Immature natural killer cell (primary cell): ENCODE measurements around the gene XPR1. TPM values are rescaled to one million over a fixed set of nuclear protein-coding genes. Genes with fewer than 3 reads are reported as not detected.

Experiments
- DNase-seq, 3 donors: peaks; one replicate each; pipeline ENCODE4 v3.0.0; 2022; ENCODE audit warnings: mixed read lengths in 1 of 3
- H3K27ac Mint-ChIP-seq, 6 donors: one replicate each; pipeline ENCODE4 v1.8.0; 2020; ENCODE audit warnings: mixed read lengths in 6 of 6, mild to moderate bottlenecking in 5 of 6, inconsistent platforms in 4 of 6, moderate library complexity in 3 of 6
- H3K27me3 Mint-ChIP-seq, 3 donors: one replicate each; pipeline ENCODE4 v1.8.0; 2020 to 2021; ENCODE audit warnings: low read depth in 3 of 3, mild to moderate bottlenecking in 3 of 3, mixed read lengths in 3 of 3, moderate library complexity in 3 of 3, inconsistent platforms in 1 of 3
- H3K36me3 Mint-ChIP-seq, 3 donors: one replicate each; pipeline ENCODE4 v1.8.0; 2020; ENCODE audit warnings: mixed read lengths in 3 of 3, inconsistent platforms in 2 of 3, mild to moderate bottlenecking in 2 of 3
- H3K4me1 Mint-ChIP-seq, 2 donors: one replicate each; pipeline ENCODE4 v1.8.0; 2020; ENCODE audit warnings: inconsistent platforms in 2 of 2, mild to moderate bottlenecking in 2 of 2, mixed read lengths in 2 of 2, moderate library complexity in 1 of 2
- H3K4me3 Mint-ChIP-seq, 5 donors: one replicate each; pipeline ENCODE4 v1.8.0; 2020; ENCODE audit warnings: mild to moderate bottlenecking in 5 of 5, mixed read lengths in 5 of 5, inconsistent platforms in 3 of 5, moderate library complexity in 3 of 5
- H3K9me3 Mint-ChIP-seq, 6 donors: one replicate each; pipeline ENCODE4 v1.8.0; 2020; ENCODE audit warnings: mild to moderate bottlenecking in 6 of 6, mixed read lengths in 6 of 6, inconsistent platforms in 4 of 6, moderate library complexity in 3 of 6
- polyA plus RNA-seq, 3 donors: library from polyadenylated mRNA; unstranded; fragments of 300-500 nt; fragmentation: Illumina TruSeq; gene quantifications; one replicate each; pipeline ENCODE4 v1.2.3, GENCODE V29; 2021

The XPR1 gene
- polyA plus RNA-seq, 3 donors from 2014 or later = 4.3 to 7.1 (median 6.8) TPM

DNA sequence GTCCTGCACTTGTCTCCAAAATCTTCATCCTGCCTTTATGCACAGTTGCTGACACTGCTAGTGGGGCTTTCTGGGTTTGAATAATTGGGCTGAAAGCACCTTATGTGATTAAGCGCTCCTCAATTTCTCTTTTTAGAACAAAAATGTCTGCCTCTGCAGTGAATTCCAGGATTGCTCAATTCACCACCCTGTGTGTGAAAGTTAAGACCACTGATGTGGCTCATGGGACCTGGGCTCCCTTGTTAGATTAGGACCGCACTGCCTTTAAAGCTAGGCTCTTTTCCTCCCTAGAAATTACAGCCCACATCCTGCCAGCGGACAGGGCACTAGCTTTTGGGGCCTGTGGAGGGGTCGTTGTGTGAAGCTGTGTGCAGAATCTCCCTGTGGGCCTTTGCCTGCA is 299.7 kb downstream of the XPR1 start:
- H3K9me3 Mint-ChIP-seq = no peaks in the 10 kb centered on the region
- no peak overlapping the region for H3K27ac Mint-ChIP-seq
- H3K36me3 Mint-ChIP-seq = no peaks in the 10 kb centered on the region
- peaks cover 8 to 11% of the 10 kb centered on the region in 2 donors for H3K4me1 Mint-ChIP-seq
- H3K4me3 Mint-ChIP-seq = no peak overlapping the region
- no peaks in the 10 kb centered on the region for H3K27me3 Mint-ChIP-seq
- no peak for DNase-seq

- H3K27ac Mint-ChIP-seq = no peak overlapping the region
- H3K4me1 Mint-ChIP-seq = peaks cover 3 to 10% of the 10 kb centered on the region in 2 donors
- H3K27me3 Mint-ChIP-seq = no peaks in the 10 kb centered on the region
- no peak overlapping the region for H3K4me3 Mint-ChIP-seq
- DNase-seq = no peak
- no peaks in the 10 kb centered on the region for H3K9me3 Mint-ChIP-seq
- H3K36me3 Mint-ChIP-seq = no peaks in the 10 kb centered on the region
Measured at GRCh38 chr1:180932378-180932777, 300.6 kb downstream of the XPR1 start.

DNA sequence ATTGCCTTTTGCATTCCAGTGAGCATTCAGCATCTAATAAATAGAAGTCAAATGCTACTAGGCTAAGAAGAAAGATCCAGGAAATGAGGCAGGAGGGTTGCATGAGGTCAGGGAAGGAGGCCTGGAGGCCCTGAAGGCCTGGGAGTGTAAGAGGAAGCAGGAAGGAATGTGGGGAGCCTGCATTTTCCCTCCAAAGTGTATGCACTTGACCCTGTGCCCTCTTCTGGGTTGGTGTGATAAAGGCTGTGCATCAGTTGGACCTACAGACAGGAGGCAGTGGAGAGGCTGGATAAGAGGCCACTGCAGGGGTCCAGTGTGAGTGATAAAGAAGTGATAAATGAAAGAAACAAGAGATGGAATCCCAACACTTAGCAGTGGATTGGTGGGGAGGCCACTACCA is 301.3 kb downstream of the XPR1 start:
- no peaks in the 10 kb centered on the region for H3K36me3 Mint-ChIP-seq
- no peak for DNase-seq
- H3K9me3 Mint-ChIP-seq = no peaks in the 10 kb centered on the region
- H3K4me3 Mint-ChIP-seq = peak overlapping the region in 1 of 5 donors; percentile 46
- peaks cover 0 to 1% (median 0%) of the 10 kb centered on the region in 3 donors for H3K27me3 Mint-ChIP-seq
- H3K27ac Mint-ChIP-seq = no peak overlapping the region
- H3K4me1 Mint-ChIP-seq = peaks cover 11 to 17% of the 10 kb centered on the region in 2 donors

DNA sequence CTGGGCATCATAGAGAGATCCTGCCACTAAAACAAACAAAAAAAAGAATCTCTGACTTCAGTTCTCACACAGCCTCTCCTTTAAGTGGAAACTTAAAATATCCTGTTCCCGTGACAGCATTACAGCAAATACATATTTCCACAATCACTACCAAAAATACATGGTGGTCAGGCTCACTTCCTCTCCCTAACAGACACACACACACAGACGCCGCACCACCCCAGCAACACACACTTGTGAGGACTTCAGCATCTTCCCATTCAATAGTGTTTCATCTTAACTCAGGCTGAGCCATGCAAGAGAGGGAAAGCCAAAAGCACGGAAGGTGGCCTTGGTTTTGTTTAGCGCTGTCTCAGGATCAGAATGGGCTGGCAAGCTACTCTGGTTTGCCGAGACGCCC is 302.7 kb downstream of the XPR1 start:
- H3K36me3 Mint-ChIP-seq = no peaks in the 10 kb centered on the region
- no peak for DNase-seq
- H3K4me3 Mint-ChIP-seq = peak overlapping the region in 1 of 5 donors; percentile 1
- peaks cover 0 to 1% (median 0%) of the 10 kb centered on the region in 3 donors for H3K27me3 Mint-ChIP-seq
- peaks cover 11 to 21% of the 10 kb centered on the region in 2 donors for H3K4me1 Mint-ChIP-seq
- no peak overlapping the region for H3K27ac Mint-ChIP-seq
- no peaks in the 10 kb centered on the region for H3K9me3 Mint-ChIP-seq

GRCh38 chr1:180935326-180936109 is 303.7 kb downstream of the XPR1 start:
- Mint-ChIP-seq H3K27ac (no peak overlapping the region), H3K27me3 (peaks cover 0 to 1% (median 0%) of the 10 kb centered on the region in 3 donors), H3K9me3 (no peaks in the 10 kb centered on the region), H3K4me3 (no peak overlapping the region), H3K36me3 (no peaks in the 10 kb centered on the region), H3K4me1 (peaks cover 11 to 21% of the 10 kb centered on the region in 2 donors)
- no peak for DNase-seq

DNA sequence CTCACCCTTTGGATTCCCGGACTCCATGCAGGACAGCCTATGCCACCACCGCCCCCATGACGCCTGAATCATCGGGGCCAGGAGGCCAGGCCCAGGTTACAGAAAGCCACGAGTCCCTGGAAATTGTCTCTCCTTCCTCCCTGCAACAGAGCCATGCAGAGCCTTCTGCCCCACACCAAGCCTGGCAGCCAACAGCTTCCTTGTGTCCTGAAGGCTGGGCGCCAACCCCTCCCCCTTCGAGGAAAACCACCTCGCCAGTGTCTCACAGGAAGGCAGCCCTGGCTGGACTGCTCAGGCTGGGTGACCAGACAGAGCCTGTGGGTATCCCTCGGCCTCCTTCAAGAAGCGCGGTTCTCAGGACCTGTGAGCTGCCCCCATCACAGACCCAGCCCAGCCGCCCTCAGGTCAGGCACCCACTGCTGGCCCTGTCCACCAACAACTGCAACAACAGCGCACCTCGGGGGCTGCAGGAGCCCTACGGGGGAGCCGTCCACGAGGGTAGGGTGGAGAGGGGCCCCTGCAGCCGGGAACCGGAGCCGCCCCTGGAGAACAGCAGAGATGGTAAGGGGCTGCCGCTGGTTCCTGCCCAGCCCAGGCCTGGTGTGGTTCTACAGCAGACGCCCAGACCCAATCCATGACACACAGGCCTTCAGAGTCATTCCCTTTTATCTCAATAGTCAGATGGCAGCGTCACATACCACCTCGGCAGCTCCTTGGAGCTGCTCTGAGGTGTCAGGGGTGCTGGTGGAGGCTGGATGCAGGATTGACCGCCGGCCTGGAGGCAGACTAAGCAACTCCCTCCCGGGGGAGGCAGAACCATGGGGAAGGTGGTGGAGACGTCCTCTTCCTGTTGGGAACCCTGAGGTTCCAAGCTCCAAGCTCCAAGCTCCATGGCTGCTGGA is 304.5 kb downstream of the XPR1 start:
- no peaks in the 10 kb centered on the region for H3K36me3 Mint-ChIP-seq
- H3K27me3 Mint-ChIP-seq = peaks cover 0 to 1% (median 0%) of the 10 kb centered on the region in 3 donors
- peaks cover 11 to 21% of the 10 kb centered on the region in 2 donors for H3K4me1 Mint-ChIP-seq
- DNase-seq = no peak
- no peak overlapping the region for H3K27ac Mint-ChIP-seq
- no peaks in the 10 kb centered on the region for H3K9me3 Mint-ChIP-seq
- H3K4me3 Mint-ChIP-seq = no peak overlapping the region

GRCh38 chr1:180937012-180937372 is 305.2 kb downstream of the XPR1 start:
- Mint-ChIP-seq H3K4me1 (peaks cover 11 to 21% of the 10 kb centered on the region in 2 donors), H3K9me3 (no peaks in the 10 kb centered on the region), H3K36me3 (no peaks in the 10 kb centered on the region), H3K4me3 (no peak overlapping the region), H3K27ac (no peak overlapping the region), H3K27me3 (peaks cover 0 to 1% (median 0%) of the 10 kb centered on the region in 3 donors)
- no peak for DNase-seq

DNA sequence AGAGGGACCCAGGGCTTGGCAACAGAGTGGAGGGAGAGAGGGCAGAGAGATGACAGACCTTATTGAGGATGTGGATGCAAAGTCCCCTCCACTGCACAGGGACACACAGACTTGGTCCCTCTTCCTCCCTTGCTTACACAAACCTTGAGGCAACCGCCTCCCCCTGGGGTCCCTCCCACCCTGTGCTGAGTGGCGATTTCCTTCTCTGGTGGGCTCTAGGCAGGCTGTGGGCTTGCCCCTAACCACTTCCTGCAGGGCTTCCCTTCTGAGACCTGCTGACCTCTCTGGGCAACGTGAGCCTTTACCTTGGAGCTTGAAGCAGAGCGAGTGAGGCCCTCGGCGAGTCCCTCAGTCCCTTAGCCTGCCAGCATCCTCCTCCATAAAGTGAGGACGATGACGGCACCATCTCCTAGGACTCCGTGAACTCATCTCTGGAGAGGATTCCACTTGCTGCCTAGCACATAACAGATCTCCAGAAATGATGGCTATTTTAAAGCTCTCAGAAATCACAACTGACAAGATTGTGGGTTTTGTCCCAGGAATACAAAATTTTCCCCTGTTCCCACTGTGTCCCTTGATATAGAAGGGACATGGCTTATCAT is 305.9 kb downstream of the XPR1 start:
- Mint-ChIP-seq H3K9me3 (no peaks in the 10 kb centered on the region), H3K4me3 (peak overlapping the region in 1 of 5 donors; percentile 13), H3K4me1 (peaks cover 11 to 21% of the 10 kb centered on the region in 2 donors), H3K36me3 (no peaks in the 10 kb centered on the region), H3K27me3 (peaks cover 0 to 1% (median 0%) of the 10 kb centered on the region in 3 donors), H3K27ac (no peak overlapping the region)
- no peak for DNase-seq

- no peak for DNase-seq
- peaks cover 0 to 1% (median 0%) of the 10 kb centered on the region in 3 donors for H3K27me3 Mint-ChIP-seq
- no peak overlapping the region for H3K4me3 Mint-ChIP-seq
- peaks cover 0 to 5% (median 0%) of the 10 kb centered on the region in 3 donors for H3K36me3 Mint-ChIP-seq
- peaks cover 11 to 21% of the 10 kb centered on the region in 2 donors for H3K4me1 Mint-ChIP-seq
- H3K27ac Mint-ChIP-seq = no peak overlapping the region
- H3K9me3 Mint-ChIP-seq = no peaks in the 10 kb centered on the region
Measured at GRCh38 chr1:180939073-180939710, 307.4 kb downstream of the XPR1 start.

DNA sequence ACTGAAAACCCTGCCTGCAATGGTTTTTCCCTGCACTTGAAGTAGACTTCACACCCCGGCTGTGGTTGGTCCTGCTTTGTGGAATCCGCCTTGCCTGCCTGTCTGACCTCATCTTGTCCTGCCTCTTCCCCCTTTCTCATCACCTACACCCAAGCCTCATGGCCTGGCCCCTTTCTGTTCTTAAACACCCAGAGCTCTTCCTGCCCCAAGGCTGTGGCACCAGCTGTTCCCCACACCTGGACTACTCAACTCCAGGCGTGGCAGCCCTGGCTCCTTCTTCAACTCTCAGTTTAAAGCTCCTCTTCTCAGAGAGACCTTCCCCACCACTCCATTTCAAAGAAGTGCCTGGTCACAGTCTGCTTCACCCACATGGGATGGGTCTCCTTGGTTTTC is 307.9 kb downstream of the XPR1 start:
- no peak for DNase-seq
- H3K9me3 Mint-ChIP-seq = no peaks in the 10 kb centered on the region

More for the DNA sequence above, 307.9 kb downstream of the XPR1 start:
- Mint-ChIP-seq H3K4me1 (peaks cover 8 to 16% of the 10 kb centered on the region in 2 donors), H3K27me3 (peaks cover 0 to 1% (median 0%) of the 10 kb centered on the region in 3 donors), H3K36me3 (peaks cover 0 to 5% (median 0%) of the 10 kb centered on the region in 3 donors), H3K27ac (no peak overlapping the region), H3K4me3 (no peak overlapping the region)

Other genes with a start within 250 kb of the XPR1 start
- gene ACBD6, start 129.4 kb upstream of the XPR1 start, polyA plus RNA-seq = 10 to 100 TPM; 30.5 to 39.2 (median 38.1) TPM
- gene OVAAL, start 73.1 kb upstream of the XPR1 start, polyA plus RNA-seq = not detected